K562 (cell line): Measurements from ENCODE around the gene RNPEPL1. TPM values are rescaled to one million over a fixed set of nuclear protein-coding genes. Genes with fewer than 3 reads are reported as not detected.

Source experiments
- ATAC-seq: fragments of 200-7000 bp; cut with Tn5 transposase; 3 replicates; pipeline ENCODE4 v1.9.1; 2020; ENCODE audit warnings: moderate library complexity
- BruUV-seq: library from RNA; stranded (reverse); fragments of 400-500 nt; replicated peaks from 2 replicates; lab custom pipeline; 2021; lab: Mats Ljungman, UMichigan
- CTCF ChIA-PET: fragments of 300-600 bp; formaldehyde crosslinking; extraction: SDS; loops from one replicate; lab custom pipeline; 2021; ENCODE audit warnings: low intra/inter-chr PET ratio; lab: Yijun Ruan, JAX
- POLR2A ChIA-PET: fragments of 300-600, 350-650 bp; sonication (Branson Sonifier 250); formaldehyde crosslinking; extraction: SDS; loops from one replicate; lab custom pipeline; 2021; ENCODE audit warnings: antibody characterized with exemption, inconsistent platforms; lab: Yijun Ruan, JAX
- DNase-seq, 4 experiments: peaks; one replicate each; pipeline versions ENCODE4 v3.0.0 to v3.0.0-alpha.2; 2011 to 2018; ENCODE audit warnings: low spot score in 3 of 4, mixed read lengths in 3 of 4; ENCODE audit errors: extremely low read depth in 1 of 4
- FAIRE-seq: peaks from 2 replicates; lab custom pipeline; 2011; peaks lifted over from hg19 to GRCh38; lab: Jason Lieb, UNC
- H2AFZ ChIP-seq: 2 replicates; pipeline ENCODE4 v1.6.0; 2011; ENCODE audit warnings: low read depth, low read length, control low read depth, inconsistent platforms
- H3K27ac ChIP-seq: fragments of 200-600 bp; 3 replicates; pipeline ENCODE4 v1.8.0; 2011; ENCODE audit warnings: low read depth, mild to moderate bottlenecking, control low read depth, inconsistent platforms, low read length, moderate library complexity, mixed read lengths; ENCODE audit errors: extremely low read depth
- H3K27me3 ChIP-seq, 2 experiments: fragments of 300-600 bp in 1 of 2; 2 replicates in 1 of 2; 3 replicates in 1 of 2; pipeline versions ENCODE4 v1.6.0 to v1.8.0; 2011; ENCODE audit warnings: inconsistent platforms in 2 of 2, low read length in 2 of 2, mild to moderate bottlenecking in 1 of 2, mixed read lengths in 1 of 2, moderate library complexity in 1 of 2; ENCODE audit not compliant: control insufficient read depth in 2 of 2, insufficient read depth in 2 of 2
- H3K36me3 ChIP-seq: fragments of 300-600 bp; 3 replicates; pipeline ENCODE4 v1.8.0; 2011; ENCODE audit warnings: mild to moderate bottlenecking, low read length, inconsistent platforms; ENCODE audit not compliant: control insufficient read depth, insufficient read depth
- H3K4me1 ChIP-seq, 2 experiments: fragments of 200-600 bp in 1 of 2; replicated peaks in 1 of 2; 2 replicates in 1 of 2; 3 replicates in 1 of 2; pipeline versions ENCODE4 v1.5.1 to v1.8.0; 2011; ENCODE audit warnings: inconsistent platforms in 2 of 2, low read length in 2 of 2, mild to moderate bottlenecking in 1 of 2, mixed read lengths in 1 of 2, moderate library complexity in 1 of 2; ENCODE audit not compliant: control insufficient read depth in 2 of 2, insufficient read depth in 2 of 2
- H3K4me2 ChIP-seq: 2 replicates; pipeline ENCODE4 v1.6.1; 2011; ENCODE audit warnings: low read length, control low read depth, inconsistent platforms, mixed read lengths; ENCODE audit not compliant: insufficient read depth
- H3K4me3 ChIP-seq: fragments of 200-600 bp; sonication (generic), shearing (Covaris generic); 2 replicates; pipeline ENCODE4 v1.5.1; 2016; ENCODE audit warnings: control low read depth, inconsistent platforms
- H3K79me2 ChIP-seq: fragments of 200-600 bp; 3 replicates; pipeline ENCODE4 v1.8.0; 2011; ENCODE audit warnings: low read length, inconsistent platforms; ENCODE audit not compliant: control insufficient read depth, insufficient read depth
- H3K9ac ChIP-seq, 2 experiments: 2 replicates each; pipeline versions ENCODE4 v1.6.0 to v1.6.1; 2011; ENCODE audit warnings: low read depth in 2 of 2, low read length in 2 of 2, control low read depth in 1 of 2, inconsistent platforms in 1 of 2, mild to moderate bottlenecking in 1 of 2, mixed read lengths in 1 of 2; ENCODE audit not compliant: insufficient read depth in 1 of 2
- H3K9me1 ChIP-seq: one replicate; pipeline ENCODE4 v1.6.0; 2011; ENCODE audit warnings: inconsistent platforms, mild to moderate bottlenecking, low read length, moderate library complexity; ENCODE audit not compliant: control insufficient read depth, insufficient read depth
- H3K9me3 ChIP-seq: replicated peaks from 2 replicates; pipeline ENCODE4 v1.5.1; 2011; ENCODE audit warnings: low read depth, low read length, inconsistent platforms; ENCODE audit not compliant: control insufficient read depth, insufficient read depth
- H4K20me1 ChIP-seq: replicated peaks from 2 replicates; pipeline ENCODE4 v1.6.1; 2011; ENCODE audit warnings: low read length, inconsistent platforms, mixed read lengths; ENCODE audit not compliant: control insufficient read depth, insufficient read depth
- CLOCK ChIP-seq: fragments of 250-450 bp; sonication (Bioruptor Pico); IDR thresholded peaks from 2 replicates; pipeline ENCODE4 v1.4.0; 2020; ENCODE audit warnings: mild to moderate bottlenecking, moderate library complexity, borderline replicate concordance
- DLX4 ChIP-seq: fragments of 250-450 bp; sonication (Bioruptor Pico); IDR thresholded peaks from 2 replicates; pipeline ENCODE4 v1.6.1; 2021; ENCODE audit warnings: mild to moderate bottlenecking
- HMBOX1 ChIP-seq: sonication (generic); IDR thresholded peaks from 2 replicates; pipeline ENCODE4 v1.6.1; 2016
- KLF6 ChIP-seq: fragments of 250-450 bp; sonication (Bioruptor Pico); IDR thresholded peaks from 2 replicates; pipeline ENCODE4 v1.4.0; 2020; ENCODE audit warnings: mild to moderate bottlenecking, moderate library complexity, borderline replicate concordance
- MBD1 ChIP-seq: fragments of 250-450 bp; sonication (Bioruptor Pico); IDR thresholded peaks from 2 replicates; pipeline ENCODE4 v1.8.0; 2022; ENCODE audit warnings: inconsistent platforms
- MYC ChIP-seq, 2 experiments: fragments of 250-450 bp in 1 of 2; sonication (Bioruptor Pico) in 1 of 2; IDR thresholded peaks; 2 replicates each; pipeline versions ENCODE4 v1.5.1 to v1.6.1; 2012 to 2021; ENCODE audit warnings: low read depth in 2 of 2, borderline replicate concordance in 1 of 2, improper control_type of control experiment in 1 of 2, low read length in 1 of 2, mild to moderate bottlenecking in 1 of 2, moderate library complexity in 1 of 2
- NR2F6 ChIP-seq: fragments of 450-650 bp; formaldehyde crosslinking; IDR thresholded peaks from 2 replicates; pipeline ENCODE4 v1.4.0; 2020; ENCODE audit warnings: mild to moderate bottlenecking
- POLR2G ChIP-seq: fragments of 200-400 bp; formaldehyde crosslinking; IDR thresholded peaks from 2 replicates; pipeline ENCODE4 v1.6.1; 2017; ENCODE audit warnings: low read depth, mild to moderate bottlenecking, antibody characterized with exemption, low read length, moderate library complexity
- RBFOX2 ChIP-seq: fragments of 200-400 bp; formaldehyde crosslinking; IDR thresholded peaks from 2 replicates; pipeline ENCODE4 v1.6.1; 2017; ENCODE audit warnings: low read depth, mild to moderate bottlenecking, low read length, moderate library complexity
- THRAP3 ChIP-seq: fragments of 450-650 bp; IDR thresholded peaks from 2 replicates; pipeline ENCODE4 v1.6.1; 2016; ENCODE audit warnings: mild to moderate bottlenecking, inconsistent platforms, borderline replicate concordance
- TSC22D4 ChIP-seq: fragments of 450-650 bp; IDR thresholded peaks from 2 replicates; pipeline ENCODE4 v1.6.1; 2016; ENCODE audit warnings: missing genetic modification characterization, missing biosample characterization, control low read depth
- ZKSCAN1 ChIP-seq: fragments of 150-350 bp; IDR thresholded peaks from 2 replicates; pipeline ENCODE4 v1.6.1; 2016; ENCODE audit warnings: low read depth, low read length
- ZNF589 ChIP-seq: fragments of 200-800 bp; sonication (Bioruptor generic); IDR thresholded peaks from 2 replicates; pipeline ENCODE4 v1.6.1; 2016; ENCODE audit warnings: low read depth, missing genetic modification characterization, missing compliant biosample characterization
- WGBS: fragments of 100-300 bp; shearing (Covaris generic); methylation state at CpG from one replicate; pipeline ENCODE4 v1.1.6; 2016; ENCODE audit warnings: low coverage, mixed read lengths; ENCODE audit not compliant: insufficient coverage; ENCODE audit errors: missing lambda C conversion rate; 5-methylcytosine and 5-hydroxymethylcytosine counted together
- in situ Hi-C: fragments of 300-500 bp; cut with MboI; formaldehyde crosslinking; loops from 4 replicates; pipeline ENCODE4 v1.15.0; 2018; ENCODE audit warnings: inconsistent platforms, mixed read lengths
- intact Hi-C: fragments of 100-400 bp; cut with micrococcal nuclease; formaldehyde crosslinking; loops from 2 replicates; pipeline ENCODE4 v1.14.2; 2022
- polyA plus RNA-seq, 8 experiments: library from polyadenylated mRNA; depleted of rRNA in 4 of 8; stranded (reverse) in 5 of 8; unstranded in 3 of 8; fragments of >200 nt; fragmentation: Nextera tagmentation in 2 of 8; fragmentation: Illumina TruSeq in 1 of 8; extraction: Ambion mirVana in 2 of 8; extraction: Trizol in 1 of 8; gene quantifications; 2 replicates each; pipeline versions ENCODE4 v1.2.1 to v1.2.3, GENCODE V29; 2011 to 2014; ENCODE audit warnings: inconsistent platforms in 1 of 8, missing spikeins in 1 of 8
- total RNA-seq, 7 experiments: library from RNA; depleted of rRNA in 6 of 7; stranded (reverse); fragments of >200 nt in 6 of 7; fragmentation: Illumina TruSeq in 2 of 7; extraction: Trizol in 2 of 7; gene quantifications; 2 replicates each; pipeline versions ENCODE4 v1.2.1 to v1.2.3, GENCODE V29; 2011 to 2021; ENCODE audit warnings: low replicate concordance in 1 of 7

The RNPEPL1 gene
- total and polyA plus RNA-seq, 9 of the 15 experiments (the other 6 are each of a cell fraction or from before 2014, with no cell fraction given) = 0.07 to 38.7 (median 5.6) TPM

GRCh38 chr2:240575101-240575965 lies 7.0 kb downstream of the RNPEPL1 start:
- TF ChIP-seq THRAP3 = no peak
- no peak for TF ChIP-seq CLOCK (CRISPR knock-in tag)
- no peak for TF ChIP-seq DLX4 (CRISPR knock-in tag)
- TF ChIP-seq ZNF589 (CRISPR knock-in tag) = no peak
- peak; percentile 44 for TF ChIP-seq POLR2G
- TF ChIP-seq NR2F6 = no peak
- no peak for TF ChIP-seq HMBOX1
- no peak for TF ChIP-seq MYC (IDR thresholded peaks at IDR 0.05; ENCODE audit: low read depth, low read length)
- no peak for TF ChIP-seq MYC (CRISPR knock-in tag; IDR thresholded peaks at IDR 0.05; ENCODE audit: borderline replicate concordance, low read depth)
- peak; percentile 28; the same call in 1 of the 2 replicates for TF ChIP-seq RBFOX2
- TF ChIP-seq MBD1 = no peak
- no peak for TF ChIP-seq KLF6 (CRISPR knock-in tag)
- TF ChIP-seq ZKSCAN1 = no peak
- no peak for TF ChIP-seq TSC22D4 (tag)
- DNase-seq (no peak), ATAC-seq (no peak), FAIRE-seq (no peak)
- peaks cover 37% of the 10 kb centered on the region; the same call in 1 of the 3 replicates for H3K36me3 ChIP-seq
- H3K79me2 ChIP-seq = peaks cover 15% of the 10 kb centered on the region; the same call in 2 of the 3 replicates
- intact Hi-C loops = no loop called here
- POLR2A ChIA-PET = interaction anchor here (0.5 to 0.6 kb wide), 2 partner anchors 357 to 526 kb away, joined by 3 read pairs; no protein-coding TSS in a partner anchor
- WGBS = 92% methylated on average over 10 of the region's 23 CpGs
- H3K9me1 ChIP-seq = peaks cover 8% of the 10 kb centered on the region
- no peak overlapping the region for H3K4me3 ChIP-seq
- H3K27me3 ChIP-seq = no peaks in the 10 kb centered on the region
- H3K9me3 ChIP-seq = no peaks in the 10 kb centered on the region
- CTCF ChIA-PET = no interaction called here
- BruUV-seq = no TSS peak
- no peaks in the 10 kb centered on the region; the same call in 1 of the 2 replicates for H4K20me1 ChIP-seq
- in situ Hi-C loops = no loop called here
- H3K4me1 ChIP-seq = peaks cover 17 to 53% of the 10 kb centered on the region in 2 experiments
- H3K9ac ChIP-seq = no peak overlapping the region
- H2AFZ ChIP-seq = no peak overlapping the region
- no peak overlapping the region for H3K4me2 ChIP-seq
- H3K27ac ChIP-seq = no peak overlapping the region
